GM12864 (cell line): Measurements from ENCODE around the gene HERC5.

ENCODE experiments used
- DNase-seq: peaks from one replicate; pipeline ENCODE4 v3.0.0-alpha.2; 2011; ENCODE audit warnings: low read depth
- H3K4me3 ChIP-seq: 2 replicates; pipeline ENCODE4 v1.5.1; 2011; ENCODE audit warnings: mild to moderate bottlenecking, low read depth, low read length, control low read depth
- CTCF ChIP-seq: IDR thresholded peaks from 2 replicates; pipeline ENCODE4 v1.5.1; 2011; ENCODE audit warnings: low read depth, mild to moderate bottlenecking, moderate library complexity, low read length, control low read depth, inconsistent platforms; ENCODE audit errors: missing control alignments

Gene HERC5

DNA sequence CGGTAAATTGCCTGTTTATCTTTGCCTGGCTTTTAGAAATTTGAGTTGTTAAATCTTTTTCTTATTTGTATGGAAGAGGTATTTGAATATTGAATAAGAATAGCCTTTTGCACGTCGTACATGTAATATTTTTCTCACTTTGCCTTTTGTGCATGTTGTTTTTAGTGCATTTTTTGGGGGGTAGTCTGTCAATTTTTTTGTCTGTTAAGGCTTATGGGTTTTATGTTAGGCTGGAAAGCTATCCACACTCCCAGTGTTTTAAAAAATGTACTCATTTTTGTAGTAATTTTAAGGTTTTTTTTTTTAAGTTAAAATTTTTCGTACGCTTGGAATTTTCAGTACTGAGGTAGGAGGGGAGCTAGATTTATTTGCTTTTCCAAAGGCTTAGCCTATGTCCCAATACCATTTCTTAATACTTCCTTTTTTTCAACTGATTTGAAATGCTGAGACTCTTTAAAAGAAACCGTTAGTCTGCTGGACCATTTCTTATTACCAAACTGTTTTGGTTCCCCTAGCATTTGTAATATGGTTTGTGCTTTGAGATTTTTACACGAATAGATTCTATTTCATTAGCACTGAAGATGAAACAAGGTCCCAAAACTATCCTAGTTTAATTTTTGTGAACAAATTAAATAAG, 1.3 kb downstream of the HERC5 start:
- no peak overlapping the region; the same call in 1 of the 2 replicates for H3K4me3 ChIP-seq
- TF ChIP-seq CTCF, result no peak
- DNase-seq, result no peak

GRCh38 chr4:88465653-88466192, 8.8 kb downstream of the HERC5 start:
- H3K4me3 ChIP-seq, result no peak overlapping the region
- no peak for TF ChIP-seq CTCF
- no peak for DNase-seq

DNA sequence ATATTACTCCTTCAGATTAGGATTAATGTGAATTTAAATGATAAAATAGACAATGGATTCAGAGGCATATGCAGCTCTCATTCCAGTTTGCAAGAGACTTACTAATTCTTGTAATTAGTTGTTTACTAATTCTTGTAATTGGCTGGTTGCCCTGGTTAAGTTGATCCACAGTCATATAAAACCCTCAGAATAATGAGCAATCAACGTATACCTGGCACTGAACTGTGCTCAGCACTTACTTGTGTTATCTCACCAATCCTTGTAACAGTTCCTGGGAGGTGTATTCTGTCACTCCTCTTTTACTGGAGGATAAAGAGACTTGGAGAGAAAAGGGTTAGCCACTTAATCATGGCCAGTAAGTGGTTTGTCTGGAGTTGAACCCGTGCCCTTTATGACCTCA, 10.5 kb downstream of the HERC5 start:
- no peak overlapping the region for H3K4me3 ChIP-seq
- no peak for TF ChIP-seq CTCF
- no peak for DNase-seq

- TF ChIP-seq CTCF, result no peak
- no peak for DNase-seq
- no peak overlapping the region for H3K4me3 ChIP-seq
Observed at GRCh38 chr4:88477229-88477860, 20.4 kb downstream of the HERC5 start.

- DNase-seq, result no peak
- TF ChIP-seq CTCF, result no peak
- no peak overlapping the region for H3K4me3 ChIP-seq
Observed at GRCh38 chr4:88478247-88478646, 21.3 kb downstream of the HERC5 start.

DNA sequence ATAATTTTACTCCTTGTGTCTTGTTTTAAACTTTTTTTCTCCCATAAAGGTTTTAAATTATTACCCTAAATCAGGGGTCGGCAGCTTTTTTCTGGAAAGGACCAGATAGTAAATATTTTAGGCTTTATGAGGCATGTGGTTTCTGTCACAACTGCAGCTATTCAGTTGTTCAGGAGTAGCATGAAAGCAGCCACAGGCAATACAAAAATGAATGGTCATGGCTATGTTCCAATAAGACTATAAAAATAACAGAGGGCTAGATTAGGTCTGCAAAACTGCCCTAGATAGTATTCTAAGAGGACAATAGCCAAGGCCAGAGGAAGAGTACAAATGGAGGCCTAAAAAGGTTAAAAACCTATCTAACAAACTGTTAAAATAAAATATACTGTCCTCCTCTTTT, 24.6 kb downstream of the HERC5 start:
- DNase-seq, result no peak
- no peak overlapping the region for H3K4me3 ChIP-seq
- no peak for TF ChIP-seq CTCF

DNA sequence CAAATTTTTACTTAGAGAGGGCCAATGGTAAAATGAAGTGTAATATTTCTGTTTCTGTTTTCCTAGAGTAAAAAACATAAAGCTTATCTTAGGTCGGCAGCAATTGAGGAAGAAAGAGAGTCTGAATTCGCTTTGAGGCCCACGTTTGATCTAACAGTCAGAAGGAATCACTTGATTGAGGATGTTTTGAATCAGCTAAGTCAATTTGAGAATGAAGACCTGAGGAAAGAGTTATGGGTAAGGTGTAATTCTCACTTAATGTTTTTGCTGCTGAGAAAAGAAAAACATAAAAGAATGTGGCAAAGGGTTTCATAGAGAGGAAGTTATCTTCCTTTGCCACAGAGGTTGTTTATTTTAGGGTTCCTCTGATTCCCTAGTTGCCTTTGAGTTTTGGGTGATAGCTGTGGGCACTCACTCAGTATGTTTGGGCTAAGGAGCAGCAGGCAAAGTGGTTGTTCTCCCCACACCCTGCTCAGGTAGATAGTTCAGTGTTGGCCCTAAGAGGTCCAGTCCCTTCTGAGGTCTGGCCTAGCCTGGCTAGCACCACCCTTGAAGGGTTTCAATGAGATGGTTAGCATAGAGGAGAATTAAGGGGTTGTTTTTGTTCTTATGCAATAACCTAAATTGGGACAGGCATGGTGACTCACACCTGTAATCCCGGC, 32.3 kb downstream of the HERC5 start:
- no peak for TF ChIP-seq CTCF
- no peak for DNase-seq
- H3K4me3 ChIP-seq, result no peak overlapping the region
